NCI-H82 (cell line): ENCODE measurements around the gene CSRNP3.
A peak's percentile ranks its signal among the peaks of the same experiment; 100 is the strongest.
"Not testable (repeated sequence)": the region's sequence is repeated elsewhere in the genome, so short reads cannot be mapped to it uniquely, and the experiment has no call there.

ENCODE experiments used
- DNase-seq: peaks from one replicate; lab custom pipeline; 2025; lab: John Stamatoyannopoulos, UW

The CSRNP3 gene

GRCh38 chr2:165634855-165635254 lies 165.4 kb downstream of the CSRNP3 start:
- DNase-seq, result peak; percentile 17

- no peak for DNase-seq
Measured at GRCh38 chr2:165635532-165635931, 166.0 kb downstream of the CSRNP3 start.

- DNase-seq, result no peak
Measured at GRCh38 chr2:165636959-165637358, 167.5 kb downstream of the CSRNP3 start.

DNA sequence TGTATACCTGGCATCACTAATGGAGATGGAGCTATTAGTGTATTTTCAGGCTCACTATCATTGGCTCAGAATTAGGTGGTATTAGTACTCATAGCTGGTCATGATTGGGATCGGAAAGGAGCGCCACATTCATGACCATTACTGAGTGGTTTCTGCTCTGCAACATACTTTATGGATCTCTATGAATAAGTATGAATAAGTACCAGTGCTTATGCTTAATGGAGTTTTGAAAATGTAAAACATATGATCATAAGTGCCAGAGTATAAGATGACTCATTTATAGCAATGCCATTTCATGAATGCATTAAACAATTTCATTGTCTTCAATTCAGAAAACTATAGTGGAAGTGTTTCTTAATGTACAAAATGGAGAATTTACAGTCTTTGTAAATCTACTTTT lies 167.9 kb downstream of the CSRNP3 start:
- DNase-seq, result no peak

DNA sequence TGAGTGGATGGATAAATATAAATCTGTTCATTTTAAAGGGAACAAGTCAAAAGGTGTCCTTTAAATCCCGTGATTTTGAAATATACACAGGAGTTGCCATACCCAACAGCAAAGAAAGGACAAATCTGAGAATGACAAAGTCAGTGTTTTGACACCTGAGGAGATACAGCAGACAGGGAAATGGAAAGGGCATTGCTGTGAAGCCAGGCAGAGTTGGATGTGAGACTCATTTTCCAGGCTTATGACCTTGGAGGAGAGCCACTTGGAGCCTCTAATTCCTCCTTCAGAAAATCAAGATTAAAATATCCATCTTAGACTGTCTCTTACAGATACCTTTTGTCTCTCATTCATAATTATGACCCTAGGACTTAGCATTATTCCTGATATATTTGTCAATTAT lies 170.0 kb downstream of the CSRNP3 start:
- no peak for DNase-seq

GRCh38 chr2:165640247-165640929 lies 170.9 kb downstream of the CSRNP3 start:
- peak; percentile 68 for DNase-seq

GRCh38 chr2:165645930-165646831 lies 176.7 kb downstream of the CSRNP3 start:
- DNase-seq, result peak; percentile 97

DNA sequence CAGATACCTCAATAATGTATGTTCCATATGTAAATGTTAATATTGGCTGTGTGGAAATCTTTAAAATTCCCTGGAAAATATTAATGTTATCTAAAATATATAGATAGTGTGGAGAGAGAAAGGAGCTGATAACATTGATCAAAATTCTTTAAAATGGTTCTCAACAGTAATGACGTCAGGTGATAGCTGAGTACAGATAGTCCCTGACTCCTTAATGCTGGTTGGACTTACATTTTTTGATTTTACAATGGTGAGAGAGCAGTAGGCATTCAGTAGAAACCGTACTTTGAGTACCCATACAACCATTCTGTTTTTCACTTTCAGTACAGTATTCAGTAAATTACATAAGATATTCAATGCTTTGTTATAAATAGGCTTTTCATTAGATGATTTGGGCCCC lies 177.9 kb downstream of the CSRNP3 start:
- peak; percentile 48 for DNase-seq

DNA sequence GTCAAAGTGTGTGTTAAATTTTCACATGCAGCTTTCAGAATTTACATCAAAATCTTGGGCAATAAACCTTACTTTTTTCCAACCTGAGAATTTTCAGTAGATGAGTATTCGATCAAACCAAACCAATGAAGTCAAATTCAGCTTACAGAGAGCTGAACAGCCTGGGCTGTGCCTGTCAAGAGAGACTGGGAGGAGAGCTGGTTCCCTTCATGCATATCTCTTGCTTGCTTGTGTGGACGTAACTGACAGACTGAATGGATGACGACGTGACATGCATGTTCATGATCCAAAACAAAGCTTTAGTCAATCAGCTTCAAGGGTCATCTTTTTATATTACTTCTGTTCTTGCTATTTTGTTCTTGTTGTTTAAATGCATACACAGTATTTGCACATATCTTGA lies 179.3 kb downstream of the CSRNP3 start:
- DNase-seq, result peak; percentile 74

- DNase-seq, result no peak
Measured at GRCh38 chr2:165651233-165651632, 181.7 kb downstream of the CSRNP3 start.

DNA sequence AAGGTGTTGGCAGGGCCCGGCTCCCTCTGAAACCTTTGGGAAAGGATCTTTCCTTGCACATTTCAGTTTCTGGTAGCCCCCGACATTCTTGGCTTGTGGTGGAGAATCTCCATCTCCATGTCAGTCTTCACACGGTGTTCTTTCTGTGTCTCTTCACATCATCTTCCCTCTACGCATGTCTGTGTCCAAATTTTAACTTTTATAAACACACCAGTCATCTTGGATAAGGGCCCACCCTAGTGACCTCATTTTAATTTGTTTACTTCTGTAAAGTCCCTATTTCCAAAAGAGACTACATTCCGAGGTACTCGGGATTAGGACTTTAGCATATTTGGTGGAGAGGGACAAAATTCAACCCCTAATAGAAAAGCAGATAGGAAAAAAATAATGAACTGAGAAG lies 186.2 kb downstream of the CSRNP3 start:
- no peak for DNase-seq

- DNase-seq, result no peak
Measured at GRCh38 chr2:165660361-165660760, 190.9 kb downstream of the CSRNP3 start.

- DNase-seq, result no peak
Measured at GRCh38 chr2:165662720-165663119, 193.2 kb downstream of the CSRNP3 start.

- no peak for DNase-seq
Measured at GRCh38 chr2:165665614-165666013, 196.1 kb downstream of the CSRNP3 start.

DNA sequence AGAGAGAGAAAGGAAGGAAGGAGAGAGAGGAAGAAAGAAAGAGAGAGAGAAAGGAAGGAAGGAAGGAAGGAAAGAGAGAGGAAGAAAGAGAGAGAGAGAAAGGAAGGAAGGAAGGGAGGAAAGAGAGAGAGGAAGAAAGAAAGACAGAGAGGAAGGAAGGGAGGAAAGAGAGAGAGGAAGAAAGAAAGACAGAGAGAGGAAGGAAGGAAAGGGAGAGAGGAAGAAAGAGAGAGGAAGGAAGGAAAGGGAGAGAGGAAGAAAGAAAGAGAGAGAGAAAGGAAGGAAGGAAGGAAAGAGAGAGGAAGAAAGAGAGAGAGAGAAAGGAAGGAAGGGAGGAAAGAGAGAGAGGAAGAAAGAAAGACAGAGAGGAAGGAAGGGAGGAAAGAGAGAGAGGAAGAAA lies 196.6 kb downstream of the CSRNP3 start:
- DNase-seq, result not testable (repeated sequence)

- no peak for DNase-seq
Measured at GRCh38 chr2:165666605-165667004, 197.1 kb downstream of the CSRNP3 start.

GRCh38 chr2:165667375-165667774 lies 197.9 kb downstream of the CSRNP3 start:
- DNase-seq, result no peak

GRCh38 chr2:165674780-165675179 lies 205.3 kb downstream of the CSRNP3 start:
- no peak for DNase-seq

- no peak for DNase-seq
Measured at GRCh38 chr2:165675551-165675968, 206.1 kb downstream of the CSRNP3 start.

GRCh38 chr2:165678882-165679281 lies 209.4 kb downstream of the CSRNP3 start:
- DNase-seq, result no peak

- peak; percentile 36 for DNase-seq
Measured at GRCh38 chr2:165679621-165680020, 210.1 kb downstream of the CSRNP3 start.

DNA sequence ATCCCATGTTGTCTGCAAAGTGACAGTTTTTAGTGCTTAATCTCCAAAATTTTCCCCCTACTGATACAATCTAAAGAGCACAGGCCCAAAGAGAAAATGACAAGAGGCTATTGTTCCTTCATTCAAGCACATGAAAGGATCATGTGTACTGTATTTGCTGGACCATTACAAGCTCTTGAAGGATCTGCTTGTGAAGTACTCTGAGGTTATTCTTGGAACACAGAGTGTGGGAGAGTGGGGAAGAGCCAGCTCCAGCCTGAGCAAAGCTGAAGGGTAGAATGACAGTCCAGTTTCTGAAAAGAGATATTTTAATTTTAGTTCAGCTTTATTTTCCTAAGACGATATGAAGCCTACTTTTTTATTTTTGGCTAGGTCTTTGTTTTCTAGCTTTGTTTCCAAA lies 212.3 kb downstream of the CSRNP3 start:
- no peak for DNase-seq

DNA sequence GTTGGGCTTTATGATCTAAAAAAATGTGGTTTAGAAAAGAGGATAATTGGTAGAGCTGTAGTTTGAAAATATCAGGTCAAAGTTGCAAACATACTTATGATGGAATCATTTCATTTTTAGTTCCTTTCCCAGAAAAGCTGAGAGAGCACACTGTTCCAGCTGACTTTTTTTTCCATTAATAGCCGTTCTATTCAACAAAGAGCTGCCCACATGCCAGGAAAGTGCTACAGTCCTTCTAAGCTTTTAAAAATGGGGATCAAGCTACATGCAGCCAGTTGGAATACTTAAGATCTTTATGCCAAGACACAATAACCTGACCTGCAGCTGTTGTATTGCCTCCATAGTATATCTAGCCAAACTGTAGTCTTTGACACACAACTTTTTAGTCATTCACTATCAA lies 213.0 kb downstream of the CSRNP3 start:
- no peak for DNase-seq
